NOMO-1 (cell line): ENCODE results near the gene ATAD5.
"Not testable (repeated sequence)": the region's sequence is repeated elsewhere in the genome, so short reads cannot be mapped to it uniquely, and the experiment has no call there.

ENCODE experiments used
- DNase-seq, 2 experiments: peaks; one replicate each; lab custom pipeline; 2025; ENCODE audit not compliant: unreplicated experiment in 2 of 2; lab: John Stamatoyannopoulos, UW

Gene ATAD5

GRCh38 chr17:30831663-30832437 lies at the start of gene ATAD5:
Gene ATAD5, plus strand, starts transcription at chr17:30831966. Its CDS starts 382 bp downstream, at chr17:30832348.
- peak; percentile 82 to 88 for DNase-seq

- DNase-seq: no peak
Observed at GRCh38 chr17:30782206-30782605, 49.6 kb upstream of the ATAD5 start.

- no peak for DNase-seq
Observed at GRCh38 chr17:30788918-30789317, 42.8 kb upstream of the ATAD5 start.

GRCh38 chr17:30790279-30790678 lies 41.5 kb upstream of the ATAD5 start:
- DNase-seq: no peak

GRCh38 chr17:30793282-30793977 lies 38.3 kb upstream of the ATAD5 start:
- DNase-seq: no peak

GRCh38 chr17:30794372-30794771 lies 37.4 kb upstream of the ATAD5 start:
- no peak for DNase-seq

- no peak for DNase-seq
Observed at GRCh38 chr17:30796016-30796415, 35.8 kb upstream of the ATAD5 start.

GRCh38 chr17:30801671-30802070 lies 30.1 kb upstream of the ATAD5 start:
- DNase-seq: no peak

GRCh38 chr17:30805944-30806456 lies 25.8 kb upstream of the ATAD5 start:
- DNase-seq: no peak

- DNase-seq: no peak
Observed at GRCh38 chr17:30807896-30808295, 23.9 kb upstream of the ATAD5 start.

GRCh38 chr17:30808785-30809286 lies 22.9 kb upstream of the ATAD5 start:
- peak; percentile 79 to 97 for DNase-seq

GRCh38 chr17:30809867-30810266 lies 21.9 kb upstream of the ATAD5 start:
- no peak for DNase-seq

GRCh38 chr17:30812218-30813177 lies 19.3 kb upstream of the ATAD5 start:
- no peak for DNase-seq

- DNase-seq: not testable (repeated sequence)
Observed at GRCh38 chr17:30814236-30814635, 17.5 kb upstream of the ATAD5 start.

- peak; percentile 26 to 38 for DNase-seq
Observed at GRCh38 chr17:30814860-30815259, 16.9 kb upstream of the ATAD5 start.

GRCh38 chr17:30816165-30816564 lies 15.6 kb upstream of the ATAD5 start:
- DNase-seq: no peak

- DNase-seq: peak in 1 of 2 experiments; percentile 31
Observed at GRCh38 chr17:30819971-30820705, 11.6 kb upstream of the ATAD5 start.

GRCh38 chr17:30821871-30822723 lies 9.7 kb upstream of the ATAD5 start:
- peak in 1 of 2 experiments; percentile 28 for DNase-seq

GRCh38 chr17:30822919-30823318 lies 8.8 kb upstream of the ATAD5 start:
- peak; percentile 36 to 50 for DNase-seq
